ENCODE results near the gene ORMDL1. TPM values are rescaled to one million over a fixed set of nuclear protein-coding genes. Genes with fewer than 3 reads are reported as not detected.

Gene ORMDL1
- total RNA-seq = 10 to 100 TPM; 52.4 to 63.4 TPM
- 100 to 1,000 TPM in 1 of 2 donors, 10 to 100 TPM in 1; 46.0 to 121 TPM for polyA plus RNA-seq
- long read RNA-seq, donor 1, transcript ORMDL1-203 (4 exons, 2,009 nt) = minor isoform, 27 of 88 reads
- long read RNA-seq, donor 1, transcript ORMDL1-202 (5 exons, 1,137 nt) = minor isoform, 7 of 88 reads
- long read RNA-seq, donor 1, transcript ORMDL1-201 (3 exons, 2,692 nt) = major isoform, 28 of 88 reads
- long read RNA-seq, donor 1, partial matches to known transcripts = 9 of 88 reads
- long read RNA-seq, donor 1, other reads (novel, unspliced or antisense) = 17 of 88 reads
- long read RNA-seq, donor 2, transcript ORMDL1-201 (3 exons, 2,692 nt) = major isoform, 20 of 49 reads
- long read RNA-seq, donor 2, transcript ORMDL1-203 (4 exons, 2,009 nt) = minor isoform, 18 of 49 reads
- long read RNA-seq, donor 2, partial matches to known transcripts = 6 of 49 reads
- long read RNA-seq, donor 2, other reads (novel, unspliced or antisense) = 3 of 49 reads

DNA sequence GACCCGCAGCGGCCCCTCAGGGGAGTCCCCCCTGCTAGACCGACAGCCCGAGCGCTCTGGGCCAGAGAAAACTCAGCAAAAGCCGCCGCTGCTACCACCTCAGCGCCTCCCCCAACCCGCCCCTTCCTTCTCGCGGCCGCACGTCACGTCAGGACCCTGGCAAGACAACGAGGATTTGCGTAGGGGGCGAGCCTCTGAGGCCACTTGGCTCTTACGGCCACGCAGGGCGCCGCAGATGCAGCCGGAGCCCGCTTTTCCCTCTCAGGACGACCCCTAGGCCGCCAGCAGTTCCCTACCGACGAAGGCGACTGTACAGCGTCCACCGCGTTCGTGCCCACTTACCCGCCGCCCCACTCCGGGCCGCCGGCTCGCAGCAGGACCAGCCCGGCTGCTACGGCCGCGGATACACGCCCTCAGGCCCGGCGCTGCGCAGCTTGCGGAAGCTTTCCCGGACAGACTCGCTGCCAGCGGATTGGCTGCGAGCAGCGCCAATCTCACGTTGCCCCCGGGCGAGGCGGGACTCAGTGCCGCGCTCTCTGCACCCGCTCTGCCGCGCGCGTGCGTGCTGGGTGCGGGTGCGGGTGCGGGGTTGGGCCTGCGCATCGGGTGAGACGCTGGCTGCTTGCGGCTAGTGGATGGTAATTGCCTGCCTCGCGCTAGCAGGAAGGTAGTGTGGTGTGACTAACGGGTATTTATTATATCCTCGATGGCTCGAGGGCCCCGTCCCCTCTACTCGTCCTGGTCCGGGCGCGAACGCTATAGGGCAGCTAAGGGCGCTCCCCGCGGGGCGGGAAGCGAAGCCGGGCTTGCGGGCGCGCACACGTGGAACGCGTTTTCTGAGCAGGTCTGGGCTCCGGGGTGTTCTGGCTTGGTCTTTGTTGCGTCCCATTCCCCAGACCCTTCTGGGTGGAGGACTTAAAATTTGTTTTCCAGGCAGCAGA, at the start of gene ORMDL1, which contains the start of gene PMS1:
Gene ORMDL1, minus strand, starts transcription at position 413 of the 941 bp plus-strand sequence. CDS start 1,744 bp downstream, outside the sequence.
Gene PMS1, plus strand, starts transcription at position 524 of the 941 bp plus-strand sequence. CDS start 7,360 bp downstream, outside the sequence.
- intact Hi-C loops (cut with DNase I) = loop anchor here in 1 of 2 donors (2.0 to 10.0 kb wide), 2 partner anchors 21 to 119 kb away; partner anchors contain the start of genes ASNSD1 and OSGEPL1
- WGBS, 2 donors = 0% methylated on average over 93 to 96 of the region's 96 CpGs
- Histone ChIP-seq H3K9me3 (ENCODE audit: control insufficient read depth, low read length) (no peaks in the 10 kb centered on the region), H3K27ac (ENCODE audit: low read depth in 1 of 2, low read length in 2 of 2) (peak within 1 kb of the TSS; percentile 81 to 85), H3K36me3 (ENCODE audit: control insufficient read depth in 1 of 2, insufficient read depth in 2 of 2, low read length in 1 of 2) (no peaks in the 10 kb centered on the region), H3K4me3 (ENCODE audit: low read length in 2 of 2) (peak within 1 kb of the TSS; percentile 68 to 78), H3K4me1 (ENCODE audit: control insufficient read depth in 1 of 2, insufficient read depth in 2 of 2, low read length in 2 of 2) (peaks cover 0 to 3% of the 10 kb centered on the region in 2 donors), H3K27me3 (ENCODE audit: control insufficient read depth in 1 of 2, insufficient read depth in 2 of 2, low read length in 1 of 2) (no peaks in the 10 kb centered on the region)
- DNase-seq = peak; percentile 97 to 99
- peak; percentile 100 for ATAC-seq (ENCODE audit: low FRiP score)

DNA sequence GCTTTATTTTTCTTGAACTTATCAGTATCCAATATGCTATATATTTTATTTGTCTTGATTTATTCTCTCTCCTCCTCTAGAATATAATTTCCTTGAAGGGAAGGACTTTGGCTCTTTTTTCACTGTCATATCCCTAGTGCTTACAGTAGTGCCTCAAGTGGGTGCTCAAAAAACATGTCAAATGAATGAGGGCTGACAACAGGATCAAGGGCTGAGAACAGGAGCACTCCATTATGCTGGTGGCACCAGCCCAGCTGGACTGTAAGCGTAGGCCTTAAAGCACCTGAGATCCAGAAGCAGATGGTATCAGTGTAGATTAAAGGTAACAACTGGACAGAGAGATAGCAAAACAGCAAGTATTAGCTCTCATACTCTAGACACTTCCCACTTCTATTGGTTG, 46.4 kb upstream of the ORMDL1 start:
- no peaks in the 10 kb centered on the region for H3K27me3 ChIP-seq (ENCODE audit: control insufficient read depth in 1 of 2, insufficient read depth in 2 of 2, low read length in 1 of 2)
- no peaks in the 10 kb centered on the region for H3K4me1 ChIP-seq (ENCODE audit: control insufficient read depth in 1 of 2, insufficient read depth in 2 of 2, low read length in 2 of 2)
- H3K36me3 ChIP-seq (ENCODE audit: control insufficient read depth in 1 of 2, insufficient read depth in 2 of 2, low read length in 1 of 2) = no peaks in the 10 kb centered on the region
- H3K27ac ChIP-seq (ENCODE audit: low read depth in 1 of 2, low read length in 2 of 2) = no peak overlapping the region
- no peak for ATAC-seq (ENCODE audit: low FRiP score)
- no peaks in the 10 kb centered on the region for H3K9me3 ChIP-seq (ENCODE audit: control insufficient read depth, low read length)
- no peak for DNase-seq
- H3K4me3 ChIP-seq (ENCODE audit: low read length in 2 of 2) = no peak overlapping the region
- WGBS, 2 donors = 97 to 100% methylated on average over 1 of the region's 1 CpG
- intact Hi-C loops (cut with DNase I) = no loop called here

DNA sequence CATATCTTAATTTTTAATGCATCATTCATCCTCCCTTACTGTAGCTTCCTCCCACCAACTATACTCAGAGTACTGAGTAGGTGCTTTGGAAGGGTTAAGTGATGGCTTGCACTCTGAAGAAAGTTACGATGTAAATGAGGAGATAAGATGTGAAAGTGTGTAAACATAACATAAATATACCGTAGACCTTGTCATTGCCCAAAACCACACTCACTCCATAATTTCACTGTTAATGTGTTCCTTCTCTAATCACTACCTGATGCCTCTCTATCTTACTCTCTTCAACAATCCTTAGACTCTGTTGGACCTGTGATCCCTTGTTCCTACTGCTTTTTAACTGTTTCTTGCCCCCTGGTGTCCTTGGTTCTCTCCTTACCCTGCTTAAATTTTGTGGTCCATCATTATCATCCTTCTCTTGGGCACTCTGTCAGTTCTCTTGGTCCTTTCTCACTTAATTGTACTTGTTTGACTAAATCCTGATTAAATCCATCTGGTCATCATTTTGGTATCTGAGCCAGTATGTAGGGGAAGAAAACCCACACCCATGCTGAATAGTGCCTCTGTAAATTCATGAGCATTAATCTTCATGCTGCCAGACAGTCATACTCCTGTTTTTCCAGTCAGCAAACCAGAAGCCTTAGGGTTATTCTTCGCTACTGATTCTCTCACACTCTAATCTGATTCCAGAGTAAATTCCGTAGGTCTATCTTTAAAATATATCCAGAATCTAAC, 45.1 kb upstream of the ORMDL1 start:
- no peaks in the 10 kb centered on the region for H3K4me1 ChIP-seq (ENCODE audit: control insufficient read depth in 1 of 2, insufficient read depth in 2 of 2, low read length in 2 of 2)
- H3K4me3 ChIP-seq (ENCODE audit: low read length in 2 of 2) = no peak overlapping the region
- no peaks in the 10 kb centered on the region for H3K27me3 ChIP-seq (ENCODE audit: control insufficient read depth in 1 of 2, insufficient read depth in 2 of 2, low read length in 1 of 2)
- ATAC-seq (ENCODE audit: low FRiP score) (no peak), DNase-seq (no peak)
- H3K9me3 ChIP-seq (ENCODE audit: control insufficient read depth, low read length) = no peaks in the 10 kb centered on the region
- H3K27ac ChIP-seq (ENCODE audit: low read depth in 1 of 2, low read length in 2 of 2) = no peak overlapping the region
- intact Hi-C loops (cut with DNase I) = no loop called here
- no peaks in the 10 kb centered on the region for H3K36me3 ChIP-seq (ENCODE audit: control insufficient read depth in 1 of 2, insufficient read depth in 2 of 2, low read length in 1 of 2)
- WGBS, 2 donors = 89 to 90% methylated on average over 4 of the region's 4 CpGs

DNA sequence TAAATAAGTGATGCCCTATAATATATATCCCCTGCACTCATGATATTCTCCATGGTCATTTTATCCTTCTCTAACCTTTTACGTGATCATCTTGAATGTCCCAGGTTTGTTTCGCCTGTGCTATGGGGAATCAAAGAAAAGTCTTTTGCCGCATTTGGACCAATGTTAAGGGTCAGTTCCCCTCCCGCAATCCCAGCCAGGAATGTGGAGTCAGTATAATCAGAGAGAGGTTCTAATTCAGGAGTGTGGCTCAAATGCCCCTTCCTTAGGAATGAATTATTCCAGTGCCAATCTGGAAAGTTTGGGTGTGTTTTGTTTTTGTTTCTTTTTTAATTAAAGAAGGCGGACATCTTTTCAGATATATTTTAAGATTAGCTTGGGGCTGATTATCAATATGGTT, 41.9 kb upstream of the ORMDL1 start:
- H3K4me1 ChIP-seq (ENCODE audit: control insufficient read depth in 1 of 2, insufficient read depth in 2 of 2, low read length in 2 of 2) = no peaks in the 10 kb centered on the region
- ATAC-seq (ENCODE audit: low FRiP score) (no peak), DNase-seq (no peak)
- no peaks in the 10 kb centered on the region for H3K9me3 ChIP-seq (ENCODE audit: control insufficient read depth, low read length)
- H3K36me3 ChIP-seq (ENCODE audit: control insufficient read depth in 1 of 2, insufficient read depth in 2 of 2, low read length in 1 of 2) = no peaks in the 10 kb centered on the region
- H3K4me3 ChIP-seq (ENCODE audit: low read length in 2 of 2) = no peak overlapping the region
- no peaks in the 10 kb centered on the region for H3K27me3 ChIP-seq (ENCODE audit: control insufficient read depth in 1 of 2, insufficient read depth in 2 of 2, low read length in 1 of 2)
- WGBS, 2 donors = 92 to 94% methylated on average over 5 of the region's 5 CpGs
- intact Hi-C loops (cut with DNase I) = no loop called here
- H3K27ac ChIP-seq (ENCODE audit: low read depth in 1 of 2, low read length in 2 of 2) = no peak overlapping the region

DNA sequence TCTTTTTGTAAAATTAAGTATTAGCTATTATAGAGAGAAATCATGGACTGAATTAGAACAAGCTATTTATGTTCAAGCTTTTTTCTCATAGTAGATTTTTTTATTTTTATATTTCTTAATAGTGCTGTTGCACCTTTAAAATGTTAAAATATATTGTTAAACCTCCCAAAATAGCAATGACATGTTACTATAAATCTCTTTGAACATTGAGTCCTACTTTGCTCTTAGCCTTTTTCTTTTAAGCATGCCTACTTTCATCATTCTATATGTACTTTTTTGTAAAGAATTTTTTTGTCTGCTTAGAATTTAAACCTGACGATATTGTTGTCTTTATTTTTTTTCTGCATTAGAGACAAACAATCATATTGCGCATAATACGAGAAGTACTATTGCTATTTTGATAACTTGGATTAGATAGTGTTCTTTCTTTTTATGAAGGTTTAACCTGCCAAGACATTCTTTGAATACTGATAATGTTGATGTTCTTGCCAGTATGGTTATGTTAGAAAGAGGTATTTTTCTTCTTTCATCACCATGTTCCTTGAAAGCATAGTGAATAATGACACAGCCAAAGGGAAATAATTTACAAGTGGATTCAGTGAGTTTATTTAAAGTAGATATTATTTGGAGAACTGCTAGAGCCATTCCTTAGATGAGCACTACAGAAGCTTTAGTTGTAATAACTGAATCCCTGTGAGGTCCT, 40.7 kb upstream of the ORMDL1 start:
- H3K9me3 ChIP-seq (ENCODE audit: control insufficient read depth, low read length) = no peaks in the 10 kb centered on the region
- no peaks in the 10 kb centered on the region for H3K4me1 ChIP-seq (ENCODE audit: control insufficient read depth in 1 of 2, insufficient read depth in 2 of 2, low read length in 2 of 2)
- no peak overlapping the region for H3K4me3 ChIP-seq (ENCODE audit: low read length in 2 of 2)
- intact Hi-C loops (cut with DNase I) = no loop called here
- DNase-seq (no peak), ATAC-seq (ENCODE audit: low FRiP score) (no peak)
- no peaks in the 10 kb centered on the region for H3K36me3 ChIP-seq (ENCODE audit: control insufficient read depth in 1 of 2, insufficient read depth in 2 of 2, low read length in 1 of 2)
- H3K27me3 ChIP-seq (ENCODE audit: control insufficient read depth in 1 of 2, insufficient read depth in 2 of 2, low read length in 1 of 2) = no peaks in the 10 kb centered on the region
- no peak overlapping the region for H3K27ac ChIP-seq (ENCODE audit: low read depth in 1 of 2, low read length in 2 of 2)
- 13 to 22% methylated on average over 3 of the region's 3 CpGs for WGBS, 2 donors

DNA sequence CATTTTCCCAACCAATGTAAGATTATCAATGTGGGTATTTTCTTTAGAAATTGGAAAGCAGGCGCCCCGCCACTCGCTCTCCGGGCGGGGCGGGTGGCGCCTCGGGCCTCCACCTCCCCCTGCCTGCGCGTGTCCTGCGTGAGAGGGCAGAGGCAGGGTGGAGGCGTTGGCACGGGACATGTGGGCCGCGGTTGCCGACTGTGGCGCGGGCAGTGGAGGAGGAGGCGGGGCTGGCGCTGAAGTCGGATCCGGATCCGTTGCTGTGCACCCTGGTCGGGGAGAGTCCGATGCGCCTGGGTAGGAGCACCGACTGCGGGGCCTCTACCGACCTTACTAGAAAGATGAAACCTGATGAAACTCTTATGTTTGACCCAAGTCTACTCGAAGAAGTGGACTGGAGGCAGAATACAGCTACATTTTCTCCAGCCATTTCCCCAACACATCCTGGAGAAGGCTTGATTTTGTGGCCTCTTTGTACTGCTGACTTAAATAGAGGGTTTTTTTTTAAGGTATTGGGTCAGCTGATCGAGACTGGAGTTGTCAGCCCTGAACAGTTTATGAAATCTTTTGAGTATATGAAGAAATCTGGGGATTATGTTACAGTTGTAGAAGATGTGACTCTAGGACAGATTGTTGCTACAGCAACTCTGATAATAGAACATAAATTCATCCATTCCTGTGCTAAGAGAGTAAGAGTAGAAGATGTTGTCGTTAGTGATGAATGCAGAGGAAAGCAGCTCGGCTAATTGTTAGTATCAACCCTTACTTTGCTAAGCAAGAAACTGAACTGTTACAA, 38.0 kb upstream of the ORMDL1 start:
- Histone ChIP-seq H3K27ac (ENCODE audit: low read depth in 1 of 2, low read length in 2 of 2) (no peak overlapping the region), H3K36me3 (ENCODE audit: control insufficient read depth in 1 of 2, insufficient read depth in 2 of 2, low read length in 1 of 2) (no peaks in the 10 kb centered on the region), H3K4me1 (ENCODE audit: control insufficient read depth in 1 of 2, insufficient read depth in 2 of 2, low read length in 2 of 2) (no peaks in the 10 kb centered on the region), H3K9me3 (ENCODE audit: control insufficient read depth, low read length) (no peaks in the 10 kb centered on the region), H3K4me3 (ENCODE audit: low read length in 2 of 2) (no peak overlapping the region), H3K27me3 (ENCODE audit: control insufficient read depth in 1 of 2, insufficient read depth in 2 of 2, low read length in 1 of 2) (no peaks in the 10 kb centered on the region)
- DNase-seq = peak in 1 of 2 donors; percentile 74
- WGBS, 2 donors = 92 to 93% methylated on average over 33 of the region's 33 CpGs
- ATAC-seq (ENCODE audit: low FRiP score) = no peak
- intact Hi-C loops (cut with DNase I) = no loop called here

DNA sequence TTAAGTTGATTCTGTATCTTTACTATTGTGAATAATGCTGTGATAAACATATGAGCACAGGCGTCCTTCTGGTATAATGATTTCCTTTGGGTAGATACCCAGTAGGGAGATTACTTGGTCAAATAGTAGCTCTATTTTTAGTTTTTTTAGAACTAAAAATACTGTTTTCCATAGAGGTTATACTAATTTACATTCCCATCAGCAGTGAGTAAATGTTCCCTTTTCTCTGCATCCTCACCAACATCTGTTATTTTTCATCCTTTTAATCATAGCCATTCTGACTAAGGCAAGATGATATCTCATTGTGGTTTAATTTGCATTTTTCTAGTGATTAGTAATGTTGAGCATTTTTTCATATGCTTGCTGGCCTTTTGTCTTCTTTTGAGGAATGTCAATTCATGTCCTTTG, 35.2 kb upstream of the ORMDL1 start:
- H3K4me1 ChIP-seq (ENCODE audit: control insufficient read depth in 1 of 2, insufficient read depth in 2 of 2, low read length in 2 of 2) = no peaks in the 10 kb centered on the region
- H3K9me3 ChIP-seq (ENCODE audit: control insufficient read depth, low read length) = no peaks in the 10 kb centered on the region
- H3K4me3 ChIP-seq (ENCODE audit: low read length in 2 of 2) = no peak overlapping the region
- no peaks in the 10 kb centered on the region for H3K36me3 ChIP-seq (ENCODE audit: control insufficient read depth in 1 of 2, insufficient read depth in 2 of 2, low read length in 1 of 2)
- no peak overlapping the region for H3K27ac ChIP-seq (ENCODE audit: low read depth in 1 of 2, low read length in 2 of 2)
- no peak for DNase-seq
- intact Hi-C loops (cut with DNase I) = no loop called here
- no peak for ATAC-seq (ENCODE audit: low FRiP score)
- WGBS, 2 donors = 96 to 100% methylated on average over 1 of the region's 1 CpG
- no peaks in the 10 kb centered on the region for H3K27me3 ChIP-seq (ENCODE audit: control insufficient read depth in 1 of 2, insufficient read depth in 2 of 2, low read length in 1 of 2)
